Common myeloid progenitor, CD34-positive (primary cell): ENCODE measurements around the gene TMA7B.

ENCODE experiments used
- CTCF ChIA-PET: fragments of 350-600 bp; sonication (Branson Sonifier 250); formaldehyde crosslinking; loops from one replicate; lab custom pipeline; 2021; ENCODE audit warnings: antibody characterized with exemption; lab: Charles Lee
- POLR2A ChIA-PET: fragments of 350-600 bp; sonication (Branson Sonifier 250); formaldehyde crosslinking; loops from one replicate; lab custom pipeline; 2021; ENCODE audit warnings: antibody characterized with exemption; lab: Charles Lee
- DNase-seq, 3 donors: peaks; one replicate each; pipeline versions ENCODE4 v3.0.0 to v3.0.0-alpha.2; 2013
- H3K27ac ChIP-seq, 2 experiments: 1 replicate in 1 of 2; 2 replicates in 1 of 2; pipeline ENCODE4 v1.7.0; 2013; ENCODE audit warnings: inconsistent platforms in 2 of 2, low read length in 2 of 2, mild to moderate bottlenecking in 2 of 2, low read depth in 1 of 2, moderate library complexity in 1 of 2; ENCODE audit not compliant: severe bottlenecking in 2 of 2, insufficient read depth in 1 of 2, poor library complexity in 1 of 2
- H3K27me3 ChIP-seq, 5 experiments: replicated peaks in 2 of 5; 1 replicate in 3 of 5; 2 replicates in 2 of 5; pipeline versions ENCODE4 v1.6.1 to v1.7.0; 2013; ENCODE audit warnings: low read length in 4 of 5, mild to moderate bottlenecking in 2 of 5, moderate library complexity in 2 of 5, inconsistent platforms in 1 of 5; ENCODE audit not compliant: insufficient read depth in 5 of 5, control insufficient read depth in 4 of 5
- H3K36me3 ChIP-seq, 4 experiments: 1 replicate in 2 of 4; 2 replicates in 2 of 4; pipeline versions ENCODE4 v1.6.1 to v1.7.0; 2013; ENCODE audit warnings: low read length in 3 of 4, control low read depth in 1 of 4, mild to moderate bottlenecking in 1 of 4; ENCODE audit not compliant: control insufficient read depth in 4 of 4, insufficient read depth in 4 of 4
- H3K4me1 ChIP-seq, 4 experiments: 1 replicate in 3 of 4; 2 replicates in 1 of 4; pipeline versions ENCODE4 v1.6.1 to v1.7.1; 2013; ENCODE audit warnings: low read length in 3 of 4, mild to moderate bottlenecking in 3 of 4, control low read depth in 1 of 4, inconsistent platforms in 1 of 4, moderate library complexity in 1 of 4; ENCODE audit not compliant: control insufficient read depth in 4 of 4, insufficient read depth in 4 of 4; ENCODE audit errors: control extremely low read depth in 1 of 4
- H3K4me3 ChIP-seq, 7 experiments: 1 replicate in 4 of 7; 2 replicates in 3 of 7; pipeline versions ENCODE4 v1.5.1 to v1.7.0; 2013; ENCODE audit warnings: mild to moderate bottlenecking in 7 of 7, low read length in 6 of 7, moderate library complexity in 6 of 7, inconsistent platforms in 2 of 7, low read depth in 2 of 7, control low read depth in 1 of 7; ENCODE audit not compliant: insufficient read depth in 4 of 7, control insufficient read depth in 1 of 7; ENCODE audit errors: extremely low read depth in 1 of 7
- H3K9me3 ChIP-seq, 5 experiments: 1 replicate in 4 of 5; 2 replicates in 1 of 5; pipeline versions ENCODE4 v1.6.1 to v1.7.1; 2013; ENCODE audit warnings: low read length in 4 of 5, mild to moderate bottlenecking in 2 of 5, inconsistent platforms in 1 of 5, low read depth in 1 of 5, moderate library complexity in 1 of 5; ENCODE audit not compliant: control insufficient read depth in 4 of 5, insufficient read depth in 2 of 5; ENCODE audit errors: control extremely low read depth in 1 of 5
- WGBS: methylation state at CpG from one replicate; pipeline ENCODE4 v1.1.5; 2013; ENCODE audit not compliant: insufficient coverage; 5-methylcytosine and 5-hydroxymethylcytosine counted together

TMA7B gene

DNA sequence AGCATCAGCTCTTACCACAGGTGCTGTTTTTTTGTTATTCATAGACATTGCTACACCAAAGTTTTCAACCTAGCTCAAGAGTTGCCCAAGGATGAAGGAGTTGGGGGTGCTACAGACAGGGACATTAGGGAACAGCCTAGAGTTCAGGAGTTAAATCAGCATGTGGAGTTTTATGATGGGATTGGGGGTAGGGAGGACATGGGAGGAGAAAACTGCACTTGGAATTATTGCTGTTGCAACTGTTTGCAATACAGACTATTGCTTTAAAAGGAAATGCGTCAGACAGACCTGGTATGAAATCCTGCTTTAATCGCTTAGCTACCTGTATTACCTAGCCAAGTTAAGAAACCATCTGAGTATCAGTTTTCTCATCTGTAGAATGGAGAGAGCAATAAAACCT, 6.3 kb downstream of the TMA7B start:
- Histone ChIP-seq H3K4me1 (peaks cover 7 to 14% (median 8%) of the 10 kb centered on the region in 4 experiments), H3K27me3 (peaks cover 0 to 59% (median 10%) of the 10 kb centered on the region in 5 experiments), H3K36me3 (no peaks in the 10 kb centered on the region), H3K4me3 (no peak overlapping the region), H3K9me3 (no peaks in the 10 kb centered on the region), H3K27ac (no peak overlapping the region)
- WGBS = 100% methylated on average over 2 of the region's 2 CpGs
- POLR2A ChIA-PET = no interaction called here
- CTCF ChIA-PET = interaction anchor here (1.5 to 2.1 kb wide), 4 partner anchors 10 to 33 kb away, joined by 3 to 7 read pairs (median 4); no protein-coding TSS in a partner anchor
- DNase-seq = no peak

DNA sequence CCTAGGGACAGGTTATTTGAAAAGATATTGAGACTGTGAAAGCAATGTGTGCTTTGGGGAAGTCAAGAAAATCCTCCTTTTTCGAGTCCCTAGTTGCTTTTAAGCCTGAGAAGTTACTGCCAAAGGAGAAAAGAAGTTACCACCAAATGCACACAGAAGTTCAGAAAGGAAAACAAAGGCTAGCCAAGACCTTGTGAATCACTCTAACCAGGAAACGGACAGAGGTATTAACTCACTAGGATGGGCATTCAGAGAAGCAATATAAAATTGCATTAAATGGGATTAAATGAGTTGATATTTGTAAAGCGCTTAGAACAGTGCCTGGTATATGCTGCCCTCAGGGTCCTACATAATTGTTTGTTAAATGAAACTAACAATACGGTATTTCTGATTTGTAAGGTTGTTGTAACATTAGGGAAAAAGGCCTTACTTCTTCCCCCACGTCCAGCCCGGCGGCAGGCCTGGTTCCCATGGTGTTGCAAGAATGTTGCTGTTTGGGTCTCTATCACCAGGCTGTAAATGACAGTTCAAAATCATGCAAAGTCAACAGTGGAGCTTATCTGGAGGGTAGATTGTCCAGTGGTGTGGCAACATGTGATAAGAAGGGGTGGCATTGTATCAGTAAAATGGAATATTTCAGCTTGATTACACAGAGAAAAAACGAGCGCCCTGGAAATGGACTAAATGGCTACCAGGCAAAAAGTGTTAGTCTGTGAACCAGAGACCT, 7.1 kb downstream of the TMA7B start:
- DNase-seq = peak in 2 of 3 donors; percentile 47 to 60

GRCh38 chr22:39967996-39968972, 8.1 kb downstream of the TMA7B start:
- Histone ChIP-seq H3K36me3 (no peaks in the 10 kb centered on the region), H3K9me3 (no peaks in the 10 kb centered on the region), H3K27me3 (peaks cover 0 to 71% (median 17%) of the 10 kb centered on the region in 5 experiments), H3K27ac (no peak overlapping the region), H3K4me1 (peaks cover 0 to 3% (median 0%) of the 10 kb centered on the region in 4 experiments), H3K4me3 (no peak overlapping the region)
- ChIA-PET CTCF (interaction anchor here (1.5 kb wide), 1 partner anchor 35 kb away, joined by 3 read pairs; no protein-coding TSS in a partner anchor), POLR2A (no interaction called here)
- DNase-seq = no peak
- WGBS = 80% methylated on average over 15 of the region's 20 CpGs

More for the DNA sequence above, 7.1 kb downstream of the TMA7B start:
- Histone ChIP-seq H3K27me3 (peaks cover 0 to 67% (median 17%) of the 10 kb centered on the region in 5 experiments), H3K4me1 (peaks cover 0 to 6% (median 2%) of the 10 kb centered on the region in 4 experiments), H3K4me3 (no peak overlapping the region), H3K36me3 (no peaks in the 10 kb centered on the region), H3K9me3 (no peaks in the 10 kb centered on the region), H3K27ac (no peak overlapping the region)
- WGBS = 90% methylated on average over 8 of the region's 9 CpGs
- ChIA-PET CTCF (interaction anchor here (1.5 to 2.1 kb wide), 4 partner anchors 9 to 34 kb away, joined by 3 to 7 read pairs (median 4); no protein-coding TSS in a partner anchor), POLR2A (no interaction called here)

GRCh38 chr22:39970742-39971141, 10.5 kb downstream of the TMA7B start:
- H3K27ac ChIP-seq = no peak overlapping the region
- H3K27me3 ChIP-seq = peaks cover 0 to 87% (median 27%) of the 10 kb centered on the region in 5 experiments
- ChIA-PET CTCF (interaction anchor here (0.7 to 1.9 kb wide), 2 partner anchors 23 to 47 kb away, joined by 3 to 5 read pairs; no protein-coding TSS in a partner anchor), POLR2A (no interaction called here)
- H3K36me3 ChIP-seq = no peaks in the 10 kb centered on the region
- peaks cover 0 to 3% (median 0%) of the 10 kb centered on the region in 4 experiments for H3K4me1 ChIP-seq
- H3K4me3 ChIP-seq = no peak overlapping the region
- WGBS = 93% methylated on average over 9 of the region's 10 CpGs
- H3K9me3 ChIP-seq = no peaks in the 10 kb centered on the region
- no peak for DNase-seq

DNA sequence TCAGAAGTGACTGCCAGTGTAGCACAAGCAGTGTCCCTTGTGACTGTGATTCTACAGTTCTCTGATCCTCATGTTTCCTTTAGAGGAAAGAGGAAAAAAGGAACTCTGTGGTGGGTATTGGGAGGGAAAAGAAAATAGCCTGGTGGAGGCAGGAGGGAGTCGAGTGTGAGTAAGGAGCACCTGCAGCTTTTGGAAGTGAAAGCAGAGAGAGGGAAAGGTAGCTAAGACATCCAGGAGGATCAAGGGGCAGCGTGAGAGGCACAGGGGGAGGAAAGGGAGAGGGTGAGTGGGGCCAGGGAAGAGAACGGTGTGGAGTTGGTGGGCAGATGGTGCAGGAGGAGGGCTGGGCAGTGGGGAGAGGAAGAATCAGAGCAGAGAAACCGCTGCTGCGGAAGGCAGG, 12.4 kb downstream of the TMA7B start:
- H3K27me3 ChIP-seq = peaks cover 0 to 97% (median 32%) of the 10 kb centered on the region in 5 experiments
- ChIA-PET CTCF (interaction anchor here (1.4 to 1.9 kb wide), 2 partner anchors 21 kb away, joined by 5 read pairs; no protein-coding TSS in a partner anchor), POLR2A (no interaction called here)
- no peak for DNase-seq
- no peak overlapping the region for H3K27ac ChIP-seq
- H3K4me1 ChIP-seq = no peaks in the 10 kb centered on the region
- H3K36me3 ChIP-seq = no peaks in the 10 kb centered on the region
- H3K4me3 ChIP-seq = no peak overlapping the region
- H3K9me3 ChIP-seq = no peaks in the 10 kb centered on the region
- 63% methylated on average over 5 of the region's 5 CpGs for WGBS

GRCh38 chr22:39973656-39974055, 13.5 kb downstream of the TMA7B start:
- DNase-seq = no peak
- CTCF ChIA-PET = interaction anchor here (1.4 kb wide), 1 partner anchor 20 kb away, joined by 5 read pairs; no protein-coding TSS in a partner anchor
- Histone ChIP-seq H3K4me1 (no peaks in the 10 kb centered on the region), H3K4me3 (no peak overlapping the region), H3K27me3 (peaks cover 0 to 88% (median 32%) of the 10 kb centered on the region in 5 experiments), H3K36me3 (no peaks in the 10 kb centered on the region), H3K27ac (no peak overlapping the region), H3K9me3 (no peaks in the 10 kb centered on the region)
- WGBS = 63% methylated on average over 3 of the region's 5 CpGs
- POLR2A ChIA-PET = no interaction called here
